Measurements from ENCODE around the gene PCNA. TPM values are rescaled to one million over a fixed set of nuclear protein-coding genes. Genes with fewer than 3 reads are reported as not detected.

Gene PCNA
- total and polyA plus RNA-seq, 10 donors = 39.6 to 106 (median 52.0) TPM

DNA sequence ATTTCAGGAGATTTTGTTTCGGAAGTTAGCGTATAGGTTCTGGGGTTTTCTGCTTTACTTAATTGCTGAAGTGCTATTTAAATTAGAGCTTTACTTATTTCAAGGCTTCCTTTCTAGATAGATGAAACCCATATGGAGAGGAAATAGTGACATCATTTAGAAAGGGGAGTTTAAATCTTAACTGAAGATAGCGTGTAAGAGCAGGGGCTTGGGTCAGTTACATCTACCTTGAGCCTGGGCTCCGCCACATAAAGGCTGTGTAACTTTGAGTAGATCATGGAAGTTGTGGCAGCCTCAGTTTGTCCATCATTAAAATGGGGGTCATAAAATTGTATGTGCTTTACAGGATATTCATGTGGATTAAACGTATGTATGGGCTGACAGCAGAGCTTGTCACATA, 11.7 kb upstream of the PCNA start:
- Histone ChIP-seq H3K36me3 (peaks cover 0 to 55% (median 2%) of the 10 kb centered on the region in 6 donors), H3K4me1 (peaks cover 9 to 84% (median 49%) of the 10 kb centered on the region in 6 donors), H3K4me3 (no peak overlapping the region), H3K9me3 (no peaks in the 10 kb centered on the region), H3K27ac (peak overlapping the region in 2 of 8 donors; percentile 2 to 28), H3K27me3 (replicated peaks in 1 of 7) (no peaks in the 10 kb centered on the region)
- WGBS, 5 donors = 68 to 81% (median 76%) methylated on average over 5 of the region's 5 CpGs
- DNase-seq = no peak
- intact Hi-C loops (cut with DNase I; ENCODE audit: low total_unique reads) = no loop called here
- TF ChIP-seq POLR2AphosphoS5 (IDR thresholded peaks at IDR 0.05) (no peak), POLR2A (IDR thresholded peaks at IDR 0.05) (no peak)
- TF ChIP-seq, protein P1, sequence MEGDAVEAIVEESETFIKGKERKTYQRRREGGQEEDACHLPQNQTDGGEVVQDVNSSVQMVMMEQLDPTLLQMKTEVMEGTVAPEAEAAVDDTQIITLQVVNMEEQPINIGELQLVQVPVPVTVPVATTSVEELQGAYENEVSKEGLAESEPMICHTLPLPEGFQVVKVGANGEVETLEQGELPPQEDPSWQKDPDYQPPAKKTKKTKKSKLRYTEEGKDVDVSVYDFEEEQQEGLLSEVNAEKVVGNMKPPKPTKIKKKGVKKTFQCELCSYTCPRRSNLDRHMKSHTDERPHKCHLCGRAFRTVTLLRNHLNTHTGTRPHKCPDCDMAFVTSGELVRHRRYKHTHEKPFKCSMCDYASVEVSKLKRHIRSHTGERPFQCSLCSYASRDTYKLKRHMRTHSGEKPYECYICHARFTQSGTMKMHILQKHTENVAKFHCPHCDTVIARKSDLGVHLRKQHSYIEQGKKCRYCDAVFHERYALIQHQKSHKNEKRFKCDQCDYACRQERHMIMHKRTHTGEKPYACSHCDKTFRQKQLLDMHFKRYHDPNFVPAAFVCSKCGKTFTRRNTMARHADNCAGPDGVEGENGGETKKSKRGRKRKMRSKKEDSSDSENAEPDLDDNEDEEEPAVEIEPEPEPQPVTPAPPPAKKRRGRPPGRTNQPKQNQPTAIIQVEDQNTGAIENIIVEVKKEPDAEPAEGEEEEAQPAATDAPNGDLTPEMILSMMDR (IDR thresholded peaks at IDR 0.05 in 8 of 11, conservative IDR thresholded peaks at IDR 0.05 in 3 of 11) = no peak

DNA sequence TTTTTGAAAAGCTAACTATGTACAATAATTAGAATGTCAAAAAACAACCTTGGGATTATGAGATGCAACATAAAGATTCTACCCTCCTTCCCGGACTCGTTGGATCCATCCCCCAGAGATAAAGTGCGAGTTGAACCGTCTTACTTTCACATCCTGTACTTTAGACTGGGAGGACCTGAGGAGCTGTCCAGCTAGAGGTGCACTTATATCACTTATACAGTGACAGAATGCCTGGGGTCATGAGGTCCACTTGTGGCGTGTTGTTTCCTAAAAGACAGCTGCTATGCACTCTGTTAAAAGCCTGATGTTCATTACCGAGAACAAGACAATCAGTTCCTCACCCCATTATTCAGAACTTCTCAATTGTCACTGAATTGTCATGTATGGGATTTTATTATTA, 9.1 kb upstream of the PCNA start:
- Histone ChIP-seq H3K27ac (peak overlapping the region in 5 of 8 donors; percentile 96 to 99 (median 98)), H3K4me3 (peak overlapping the region in 1 of 8 donors; percentile 97), H3K27me3 (replicated peaks in 1 of 7) (no peaks in the 10 kb centered on the region), H3K9me3 (no peaks in the 10 kb centered on the region), H3K36me3 (peaks cover 0 to 37% (median 0%) of the 10 kb centered on the region in 6 donors), H3K4me1 (peaks cover 16 to 71% (median 40%) of the 10 kb centered on the region in 6 donors)
- no peak for DNase-seq
- WGBS, 5 donors = 52 to 74% (median 62%) methylated on average over 6 of the region's 6 CpGs
- TF ChIP-seq POLR2A (IDR thresholded peaks at IDR 0.05) (no peak), POLR2AphosphoS5 (IDR thresholded peaks at IDR 0.05) (no peak)
- TF ChIP-seq, protein P1 (IDR thresholded peaks at IDR 0.05 in 8 of 11, conservative IDR thresholded peaks at IDR 0.05 in 3 of 11) = no peak
- intact Hi-C loops (cut with DNase I; ENCODE audit: low total_unique reads) = loop anchor here (5.0 kb wide), 1 partner anchor 63 kb away; no protein-coding TSS in a partner anchor

DNA sequence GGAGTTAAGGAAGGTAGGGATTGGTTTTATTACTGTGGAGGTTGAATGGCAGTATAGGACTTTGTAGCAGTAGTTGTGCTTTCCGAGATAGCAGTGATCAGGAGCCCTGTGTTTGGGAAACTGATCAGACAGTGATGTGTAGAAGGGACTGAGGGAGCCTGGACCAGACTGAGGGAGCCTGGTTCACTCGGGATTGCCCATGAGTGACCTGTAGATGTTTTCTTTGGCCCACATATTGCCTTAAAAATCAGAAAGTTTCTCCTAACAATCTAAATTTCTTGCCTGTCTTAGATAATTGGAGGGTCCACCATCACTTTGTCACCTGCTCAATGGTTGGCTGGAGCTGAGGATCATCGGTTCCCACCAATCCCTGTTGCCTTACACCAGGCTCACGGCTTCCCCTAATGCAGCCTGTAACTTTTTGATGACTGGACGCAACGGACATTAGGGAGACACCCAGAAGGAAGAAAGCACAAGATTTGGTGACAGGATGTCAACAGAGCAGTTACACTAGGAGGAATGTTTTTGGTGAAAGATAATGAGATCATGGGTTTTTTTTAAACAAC, 8.2 kb upstream of the PCNA start:
- intact Hi-C loops (cut with DNase I; ENCODE audit: low total_unique reads) = loop anchor here (5.0 kb wide), 1 partner anchor 64 kb away; no protein-coding TSS in a partner anchor
- Histone ChIP-seq H3K4me3 (peak overlapping the region; percentile 52 to 97 (median 76)), H3K9me3 (no peaks in the 10 kb centered on the region), H3K27ac (peak overlapping the region; percentile 75 to 99 (median 96)), H3K27me3 (replicated peaks in 1 of 7) (no peaks in the 10 kb centered on the region), H3K4me1 (peaks cover 16 to 65% (median 37%) of the 10 kb centered on the region in 6 donors), H3K36me3 (peaks cover 0 to 30% (median 0%) of the 10 kb centered on the region in 6 donors)
- 19 to 30% (median 21%) methylated on average over 6 of the region's 6 CpGs for WGBS, 5 donors
- TF ChIP-seq POLR2AphosphoS5 (IDR thresholded peaks at IDR 0.05) (no peak), POLR2A (IDR thresholded peaks at IDR 0.05) (no peak)
- TF ChIP-seq, protein P1 (IDR thresholded peaks at IDR 0.05 in 8 of 11, conservative IDR thresholded peaks at IDR 0.05 in 3 of 11) = no peak
- DNase-seq = no peak

DNA sequence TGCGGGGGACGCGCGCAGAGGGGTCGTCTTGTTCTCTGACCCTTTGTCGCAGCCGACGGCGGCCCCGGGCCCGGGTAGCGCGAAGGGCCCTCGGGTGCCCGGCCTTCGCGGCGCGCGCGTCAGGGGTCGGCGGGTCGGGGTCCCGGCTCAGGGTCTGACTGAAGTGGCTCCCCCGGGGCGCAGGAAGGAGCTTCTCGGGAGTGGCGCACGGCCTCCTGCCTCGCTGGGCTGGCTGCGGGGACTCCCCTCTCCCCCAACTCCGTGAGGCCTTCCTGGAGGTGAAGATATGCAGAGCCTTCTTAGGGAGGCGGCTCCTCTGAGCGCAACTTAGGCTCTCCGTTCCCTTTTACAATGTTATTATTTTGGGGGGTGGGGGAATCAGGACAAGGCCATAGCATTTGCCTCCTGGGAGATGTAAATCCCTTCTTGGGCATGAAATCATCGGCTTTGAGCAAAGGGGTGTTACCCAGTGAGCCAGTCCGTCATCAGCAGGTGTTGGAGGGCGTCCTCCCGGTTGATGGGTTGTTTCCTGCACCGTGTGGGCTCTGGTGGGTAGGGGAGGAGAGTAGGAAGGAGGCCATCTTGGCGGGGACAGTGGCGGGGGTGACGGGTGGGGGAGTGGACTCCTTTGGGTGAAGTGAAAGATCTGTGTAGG, 7.6 kb upstream of the PCNA start:
- intact Hi-C loops (cut with DNase I; ENCODE audit: low total_unique reads) = loop anchor here (5.0 kb wide), 1 partner anchor 65 kb away; no protein-coding TSS in a partner anchor
- DNase-seq = peak; percentile 91
- WGBS, 5 donors = 0 to 3% (median 1%) methylated on average over 10 to 44 of the region's 44 CpGs

More for the DNA sequence above, 7.6 kb upstream of the PCNA start:
- Histone ChIP-seq H3K4me1 (peaks cover 16 to 70% (median 37%) of the 10 kb centered on the region in 6 donors), H3K4me3 (peak overlapping the region; percentile 52 to 97 (median 76)), H3K9me3 (no peaks in the 10 kb centered on the region), H3K36me3 (peaks cover 0 to 28% (median 0%) of the 10 kb centered on the region in 6 donors), H3K27me3 (replicated peaks in 1 of 7) (no peaks in the 10 kb centered on the region), H3K27ac (peak overlapping the region; percentile 75 to 99 (median 96))
- TF ChIP-seq, protein P1 (IDR thresholded peaks at IDR 0.05 in 8 of 11, conservative IDR thresholded peaks at IDR 0.05 in 3 of 11) = no peak
- TF ChIP-seq POLR2AphosphoS5 (IDR thresholded peaks at IDR 0.05) = peak in 1 of 3 donors; percentile 56
- TF ChIP-seq POLR2A (IDR thresholded peaks at IDR 0.05) = peak in 1 of 3 donors; percentile 18
